Esophagus muscularis mucosa (tissue), 4 donors: ENCODE results near the gene KDM6A. TPM values are rescaled to one million over a fixed set of nuclear protein-coding genes. Genes with fewer than 3 reads are reported as not detected.
"Not testable (repeated sequence)": the region's sequence is repeated elsewhere in the genome, so short reads cannot be mapped to it uniquely, and the experiment has no call there.

Source experiments
- DNase-seq: peaks from one replicate; pipeline ENCODE4 v3.0.0-alpha.2; 2017; ENCODE audit errors: extremely low spot score
- H3K27ac ChIP-seq, 4 donors: fragments of 200-600 bp; sonication (generic); replicated peaks in 1 of 4; 1 replicate in 3 of 4; 2 replicates in 1 of 4; pipeline ENCODE4 v1.5.1; 2016 to 2019; ENCODE audit warnings: mild to moderate bottlenecking in 1 of 4
- H3K27me3 ChIP-seq, 4 donors: fragments of 200-600 bp; sonication (generic); one replicate each; pipeline versions ENCODE4 v1.5.1 to v1.6.0; 2016 to 2019
- H3K36me3 ChIP-seq, 4 donors: fragments of 200-600 bp; sonication (generic); one replicate each; pipeline ENCODE4 v1.5.1; 2016 to 2019
- H3K4me1 ChIP-seq, 4 donors: fragments of 200-600 bp; sonication (generic); one replicate each; pipeline ENCODE4 v1.5.1; 2016 to 2019
- H3K4me3 ChIP-seq, 4 donors: fragments of 200-600 bp; sonication (generic); 1 replicate in 2 of 4; 2 replicates in 2 of 4; pipeline ENCODE4 v1.5.1; 2016 to 2019; ENCODE audit warnings: mild to moderate bottlenecking in 4 of 4, moderate library complexity in 1 of 4
- H3K9me3 ChIP-seq, 4 donors: fragments of 200-600 bp; sonication (generic); 1 replicate in 3 of 4; 2 replicates in 1 of 4; pipeline ENCODE4 v1.5.1; 2016 to 2019
- CTCF ChIP-seq, 3 experiments: fragments of 200-600 bp in 2 of 3; fragments of 450-650 bp in 1 of 3; sonication (generic) in 2 of 3; IDR thresholded peaks; one replicate each; pipeline ENCODE4 v1.5.1; 2017 to 2019; ENCODE audit warnings: antibody characterized with exemption in 3 of 3, mild to moderate bottlenecking in 2 of 3, moderate library complexity in 1 of 3
- EP300 ChIP-seq: sonication (generic); formaldehyde crosslinking; IDR thresholded peaks from one replicate; pipeline ENCODE4 v1.6.1; 2017; ENCODE audit warnings: antibody characterized with exemption
- POLR2A ChIP-seq: fragments of 450-650 bp; IDR thresholded peaks from one replicate; pipeline ENCODE4 v1.6.1; 2017; ENCODE audit warnings: antibody characterized with exemption, moderate library complexity, mild to moderate bottlenecking, low read depth
- POLR2AphosphoS5 ChIP-seq, 2 donors: sonication (generic); formaldehyde crosslinking; IDR thresholded peaks; one replicate each; pipeline ENCODE4 v1.6.1; 2017; ENCODE audit warnings: antibody characterized with exemption in 2 of 2
- WGBS: methylation state at CpG from one replicate; pipeline ENCODE4 v1.1.5; 2018; 5-methylcytosine and 5-hydroxymethylcytosine counted together
- intact Hi-C: fragments of 100-400 bp; cut with DNase I; formaldehyde crosslinking; loops from one replicate; pipeline ENCODE4 v1.15.1; 2023
- total RNA-seq, 4 donors: library from RNA; depleted of rRNA; stranded (reverse); fragments of >200 nt; gene quantifications; one replicate each; pipeline versions ENCODE4 v1.1.0 to v1.2.1, GENCODE V29; 2016

Gene KDM6A
- total RNA-seq, 4 donors from 2014 or later, result 14.4 to 24.1 (median 23.2) TPM

DNA sequence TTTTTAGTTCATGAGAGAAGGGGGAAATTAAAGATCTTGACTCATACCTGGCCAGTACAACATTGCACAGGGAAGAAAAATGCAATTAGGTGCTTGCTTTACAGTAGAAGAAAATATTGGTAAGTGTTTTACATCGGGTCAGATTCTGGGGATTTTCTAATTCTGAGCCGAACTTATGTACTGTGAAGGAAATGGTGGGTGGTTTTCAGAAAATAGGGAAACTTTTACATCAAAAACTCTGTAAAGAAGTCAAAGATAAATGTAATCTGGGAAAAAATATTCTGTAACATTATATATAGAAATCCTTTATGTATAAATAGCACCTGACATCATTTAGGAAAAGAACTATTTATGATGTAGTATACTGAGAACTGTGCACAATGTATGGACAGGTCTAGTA, 75.4 kb downstream of the KDM6A start:
- Histone ChIP-seq H3K9me3 (peaks cover 0 to 15% (median 4%) of the 10 kb centered on the region in 4 donors), H3K4me3 (no peak overlapping the region), H3K27ac (no peak overlapping the region), H3K4me1 (peaks cover 8 to 45% (median 17%) of the 10 kb centered on the region in 4 donors), H3K27me3 (no peaks in the 10 kb centered on the region), H3K36me3 (no peaks in the 10 kb centered on the region)
- TF ChIP-seq EP300 (no peak), POLR2AphosphoS5 (IDR thresholded peaks at IDR 0.05) (no peak), CTCF (IDR thresholded peaks at IDR 0.05) (no peak), POLR2A (no peak)
- 93% methylated on average over 2 of the region's 2 CpGs for WGBS
- intact Hi-C loops, result no loop called here
- DNase-seq, result no peak

DNA sequence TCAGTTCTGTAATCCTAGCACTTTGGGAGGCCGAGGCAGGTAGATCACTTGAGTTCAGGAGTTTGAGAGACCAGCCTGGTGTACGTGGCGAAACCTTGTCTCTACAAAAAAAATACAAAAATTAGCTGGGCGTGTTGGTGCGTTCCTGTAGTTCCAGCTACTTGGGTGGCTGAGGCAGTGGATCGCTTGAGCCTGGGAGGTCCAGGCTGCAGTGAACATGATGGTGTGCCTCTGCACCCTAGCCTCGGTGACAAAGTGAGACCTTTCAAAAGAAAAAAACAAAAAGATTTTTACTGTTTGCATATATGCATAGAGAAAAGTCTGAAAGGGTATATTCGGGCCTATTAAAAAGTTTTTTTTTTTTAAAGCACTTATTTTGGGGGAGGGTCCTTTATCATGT, 76.1 kb downstream of the KDM6A start:
- 93% methylated on average over 8 of the region's 8 CpGs for WGBS

GRCh38 chrX:44950471-44951366, 77.7 kb downstream of the KDM6A start:
- H3K4me3 ChIP-seq, H3K27ac ChIP-seq, DNase-seq, H3K36me3 ChIP-seq, intact Hi-C loops, H3K9me3 ChIP-seq, H3K27me3 ChIP-seq: not testable (repeated sequence)
- WGBS, result 58% methylated on average over 9 of the region's 9 CpGs
- H3K4me1 ChIP-seq, result peaks cover 21 to 68% (median 30%) of the 10 kb centered on the region in 4 donors

More for the DNA sequence above, 76.1 kb downstream of the KDM6A start:
- H3K27ac ChIP-seq, result no peak overlapping the region
- no peaks in the 10 kb centered on the region for H3K36me3 ChIP-seq
- intact Hi-C loops, result no loop called here
- DNase-seq, result no peak
- peaks cover 0 to 13% (median 4%) of the 10 kb centered on the region in 4 donors for H3K9me3 ChIP-seq
- no peaks in the 10 kb centered on the region for H3K27me3 ChIP-seq
- H3K4me1 ChIP-seq, result peaks cover 10 to 52% (median 23%) of the 10 kb centered on the region in 4 donors
- H3K4me3 ChIP-seq, result no peak overlapping the region
- TF ChIP-seq CTCF (IDR thresholded peaks at IDR 0.05) (no peak), POLR2AphosphoS5 (IDR thresholded peaks at IDR 0.05) (no peak), POLR2A (no peak), EP300 (no peak)

GRCh38 chrX:44951572-44952067, 78.6 kb downstream of the KDM6A start:
- Histone ChIP-seq H3K9me3 (no peaks in the 10 kb centered on the region), H3K4me1 (peaks cover 21 to 68% (median 30%) of the 10 kb centered on the region in 4 donors), H3K36me3 (no peaks in the 10 kb centered on the region), H3K27ac (no peak overlapping the region), H3K27me3 (no peaks in the 10 kb centered on the region), H3K4me3 (no peak overlapping the region)
- intact Hi-C loops, result no loop called here
- DNase-seq, result no peak
- TF ChIP-seq POLR2A (no peak), EP300 (no peak), CTCF (IDR thresholded peaks at IDR 0.05) (no peak), POLR2AphosphoS5 (IDR thresholded peaks at IDR 0.05) (no peak)
- 71% methylated on average over 2 of the region's 2 CpGs for WGBS

DNA sequence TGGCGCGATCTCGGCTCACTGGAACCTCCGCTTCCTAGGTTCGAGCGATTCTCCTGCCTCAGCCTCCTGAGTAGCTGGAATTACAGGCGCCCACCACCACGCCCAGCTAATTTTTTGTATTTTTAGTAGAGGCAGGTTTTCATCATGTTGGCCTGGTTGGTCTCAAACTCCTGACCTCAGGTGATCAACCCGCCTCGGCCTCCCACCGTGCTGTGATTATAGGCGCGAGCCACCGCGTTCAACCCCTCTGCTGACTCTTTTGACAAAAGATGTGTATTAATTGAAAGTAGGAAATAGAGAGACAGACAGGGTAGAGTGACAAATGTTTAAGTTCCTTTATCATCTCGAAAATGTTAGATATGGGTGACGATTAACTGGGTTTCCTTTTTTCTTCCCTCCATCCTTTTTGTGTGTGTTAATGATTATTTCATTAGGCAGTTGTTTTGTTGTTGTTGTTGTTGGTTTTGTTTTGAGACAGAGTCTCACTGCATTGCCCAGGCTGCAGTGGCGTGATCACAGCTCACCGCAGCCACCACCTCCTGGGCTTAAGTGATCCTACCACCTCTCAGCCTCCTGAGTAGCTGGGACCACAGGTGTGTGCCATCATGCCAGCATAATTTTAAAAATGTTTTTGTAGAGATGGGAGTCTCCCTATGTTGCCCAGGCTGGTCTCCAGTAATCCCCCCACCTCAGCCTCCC, 79.5 kb downstream of the KDM6A start:
- H3K27me3 ChIP-seq, result no peaks in the 10 kb centered on the region
- DNase-seq, result no peak
- peaks cover 21 to 68% (median 30%) of the 10 kb centered on the region in 4 donors for H3K4me1 ChIP-seq
- no peaks in the 10 kb centered on the region for H3K9me3 ChIP-seq
- TF ChIP-seq POLR2A, result no peak
- no peaks in the 10 kb centered on the region for H3K36me3 ChIP-seq
- intact Hi-C loops, result no loop called here
- WGBS, result 97% methylated on average over 19 of the region's 19 CpGs
- H3K27ac ChIP-seq, result no peak overlapping the region
- H3K4me3 ChIP-seq, result no peak overlapping the region
